Loucy (cell line): ENCODE results near the gene TRPV5.

Experiments used
- H2AFZ ChIP-seq: fragments of 200-600 bp; sonication (generic); 2 replicates; pipeline ENCODE4 v1.6.0; 2016; ENCODE audit warnings: antibody characterized with exemption, mild to moderate bottlenecking, low read length, moderate library complexity
- H3F3A ChIP-seq: fragments of 200-600 bp; 2 replicates; pipeline ENCODE4 v1.6.0; 2016; ENCODE audit warnings: antibody characterized with exemption, low read depth, mild to moderate bottlenecking
- H3K27me3 ChIP-seq: fragments of 200-600 bp; sonication (generic); 2 replicates; pipeline ENCODE4 v1.6.1; 2014; ENCODE audit warnings: low read length, mild to moderate bottlenecking; ENCODE audit not compliant: insufficient read depth, poor library complexity, severe bottlenecking
- H3K36me3 ChIP-seq: fragments of 200-600 bp; sonication (generic); 2 replicates; pipeline ENCODE4 v1.6.1; 2016; ENCODE audit warnings: low read length; ENCODE audit not compliant: insufficient read depth
- H3K4me1 ChIP-seq: fragments of 200-600 bp; sonication (generic); 2 replicates; pipeline ENCODE4 v1.5.1; 2014; ENCODE audit warnings: low read length, mild to moderate bottlenecking; ENCODE audit not compliant: insufficient read depth, poor library complexity, severe bottlenecking
- H3K4me2 ChIP-seq: fragments of 200-600 bp; sonication (generic); 2 replicates; pipeline ENCODE4 v1.6.0; 2014; ENCODE audit warnings: antibody characterized with exemption, low read length, low read depth, mild to moderate bottlenecking; ENCODE audit not compliant: poor library complexity, severe bottlenecking
- H3K4me3 ChIP-seq: fragments of 200-600 bp; sonication (generic); 2 replicates; pipeline ENCODE4 v1.5.1; 2014; ENCODE audit warnings: low read length, mild to moderate bottlenecking, mixed read lengths; ENCODE audit not compliant: poor library complexity, severe bottlenecking
- H3K79me2 ChIP-seq: fragments of 200-600 bp; sonication (generic); 2 replicates; pipeline ENCODE4 v1.6.1; 2014; ENCODE audit warnings: low read length; ENCODE audit not compliant: insufficient read depth
- H3K9ac ChIP-seq: fragments of 200-600 bp; sonication (generic); 2 replicates; pipeline ENCODE4 v1.6.0; 2014; ENCODE audit warnings: mild to moderate bottlenecking, low read depth, low read length, moderate library complexity; ENCODE audit not compliant: poor library complexity, severe bottlenecking
- H3K9me2 ChIP-seq: fragments of 200-600 bp; sonication (generic); replicated peaks from 2 replicates; pipeline ENCODE4 v1.6.1; 2016; ENCODE audit warnings: low read depth, low read length, mixed read lengths
- H3K9me3 ChIP-seq: fragments of 200-600 bp; sonication (generic); 2 replicates; pipeline ENCODE4 v1.6.1; 2014; ENCODE audit warnings: mild to moderate bottlenecking, antibody characterized with exemption, low read length, low read depth; ENCODE audit not compliant: insufficient read depth
- H4K20me1 ChIP-seq: fragments of 200-600 bp; sonication (generic); 2 replicates; pipeline ENCODE4 v1.6.0; 2014; ENCODE audit warnings: antibody characterized with exemption, low read length, mild to moderate bottlenecking; ENCODE audit not compliant: insufficient read depth, poor library complexity, severe bottlenecking
- EZH2phosphoT487 ChIP-seq: fragments of 200-600 bp; IDR thresholded peaks from 2 replicates; pipeline ENCODE4 v1.6.1; 2018; ENCODE audit warnings: antibody characterized with exemption, mild to moderate bottlenecking, moderate library complexity, borderline replicate concordance
- TF ChIP-seq, protein P1 (sequence below): fragments of 200-600 bp; sonication (generic); conservative IDR thresholded peaks from 2 replicates; pipeline ENCODE4 v1.5.1; 2014; ENCODE audit warnings: mild to moderate bottlenecking, antibody characterized with exemption, low read length

The TRPV5 gene

DNA sequence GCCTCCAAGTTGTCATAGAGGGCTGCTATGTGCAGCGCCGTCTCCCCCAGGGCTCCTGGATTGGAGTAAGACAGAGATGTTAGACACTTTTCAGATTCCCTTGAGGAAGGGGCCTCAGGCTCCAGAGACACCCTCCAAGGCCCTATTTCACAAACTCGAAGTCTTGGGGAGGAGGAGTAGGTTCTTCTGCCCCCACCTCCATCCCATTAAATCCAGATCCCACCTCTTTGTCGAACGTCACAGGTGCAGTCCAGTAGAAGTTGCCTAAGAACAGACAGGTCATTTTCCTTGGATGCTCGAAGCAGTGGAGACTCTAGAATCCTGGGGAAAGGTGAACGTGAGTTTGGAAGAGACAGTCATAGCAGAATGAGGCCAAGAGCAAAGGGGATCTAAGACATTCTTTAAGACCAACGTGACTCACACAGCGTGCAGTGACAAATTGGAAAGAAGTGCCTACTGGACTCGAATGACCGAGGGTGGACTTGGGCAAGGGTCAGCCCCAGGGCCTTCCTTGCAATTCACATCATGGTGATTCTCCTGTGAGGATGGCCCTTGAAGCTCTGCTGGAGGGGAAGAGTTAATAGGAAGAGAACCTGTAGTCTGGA, 3.3 kb downstream of the TRPV5 start:
- H2AFZ ChIP-seq = no peak overlapping the region
- no peak overlapping the region for H3K9ac ChIP-seq
- TF ChIP-seq, protein P1, sequence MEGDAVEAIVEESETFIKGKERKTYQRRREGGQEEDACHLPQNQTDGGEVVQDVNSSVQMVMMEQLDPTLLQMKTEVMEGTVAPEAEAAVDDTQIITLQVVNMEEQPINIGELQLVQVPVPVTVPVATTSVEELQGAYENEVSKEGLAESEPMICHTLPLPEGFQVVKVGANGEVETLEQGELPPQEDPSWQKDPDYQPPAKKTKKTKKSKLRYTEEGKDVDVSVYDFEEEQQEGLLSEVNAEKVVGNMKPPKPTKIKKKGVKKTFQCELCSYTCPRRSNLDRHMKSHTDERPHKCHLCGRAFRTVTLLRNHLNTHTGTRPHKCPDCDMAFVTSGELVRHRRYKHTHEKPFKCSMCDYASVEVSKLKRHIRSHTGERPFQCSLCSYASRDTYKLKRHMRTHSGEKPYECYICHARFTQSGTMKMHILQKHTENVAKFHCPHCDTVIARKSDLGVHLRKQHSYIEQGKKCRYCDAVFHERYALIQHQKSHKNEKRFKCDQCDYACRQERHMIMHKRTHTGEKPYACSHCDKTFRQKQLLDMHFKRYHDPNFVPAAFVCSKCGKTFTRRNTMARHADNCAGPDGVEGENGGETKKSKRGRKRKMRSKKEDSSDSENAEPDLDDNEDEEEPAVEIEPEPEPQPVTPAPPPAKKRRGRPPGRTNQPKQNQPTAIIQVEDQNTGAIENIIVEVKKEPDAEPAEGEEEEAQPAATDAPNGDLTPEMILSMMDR = no peak
- TF ChIP-seq EZH2phosphoT487 = no peak
- peaks cover 13% of the 10 kb centered on the region for H3K4me1 ChIP-seq
- H3F3A ChIP-seq = no peaks in the 10 kb centered on the region
- H3K79me2 ChIP-seq = no peaks in the 10 kb centered on the region
- H3K4me3 ChIP-seq = no peak overlapping the region
- no peak overlapping the region for H3K4me2 ChIP-seq
- H3K9me3 ChIP-seq = no peaks in the 10 kb centered on the region
- H3K27me3 ChIP-seq = no peaks in the 10 kb centered on the region
- H3K36me3 ChIP-seq = no peaks in the 10 kb centered on the region
- no peaks in the 10 kb centered on the region for H4K20me1 ChIP-seq
- H3K9me2 ChIP-seq = no peaks in the 10 kb centered on the region

GRCh38 chr7:142927949-142928348, 5.6 kb downstream of the TRPV5 start:
- TF ChIP-seq, protein P1 = no peak
- no peak for TF ChIP-seq EZH2phosphoT487
- Histone ChIP-seq H3K4me2 (no peak overlapping the region), H4K20me1 (no peaks in the 10 kb centered on the region)

GRCh38 chr7:142927085-142927745, 6.3 kb downstream of the TRPV5 start:
- TF ChIP-seq, protein P1 = no peak
- no peak for TF ChIP-seq EZH2phosphoT487
- Histone ChIP-seq H3F3A (no peaks in the 10 kb centered on the region), H3K4me2 (no peak overlapping the region), H3K27me3 (no peaks in the 10 kb centered on the region), H3K4me3 (no peak overlapping the region), H2AFZ (no peak overlapping the region), H3K9me3 (no peaks in the 10 kb centered on the region), H3K9me2 (no peaks in the 10 kb centered on the region), H3K79me2 (no peaks in the 10 kb centered on the region), H3K36me3 (no peaks in the 10 kb centered on the region), H3K4me1 (no peaks in the 10 kb centered on the region), H3K9ac (no peak overlapping the region), H4K20me1 (no peaks in the 10 kb centered on the region)

More at GRCh38 chr7:142927949-142928348, 5.6 kb downstream of the TRPV5 start:
- no peak overlapping the region for H3K4me3 ChIP-seq
- no peaks in the 10 kb centered on the region for H3K36me3 ChIP-seq
- no peaks in the 10 kb centered on the region for H3F3A ChIP-seq
- no peaks in the 10 kb centered on the region for H3K9me3 ChIP-seq
- H3K9ac ChIP-seq = no peak overlapping the region
- H3K9me2 ChIP-seq = no peaks in the 10 kb centered on the region
- peaks cover 5% of the 10 kb centered on the region for H3K4me1 ChIP-seq
- H3K79me2 ChIP-seq = no peaks in the 10 kb centered on the region
- no peak overlapping the region for H2AFZ ChIP-seq
- no peaks in the 10 kb centered on the region for H3K27me3 ChIP-seq
